ENCODE data around the gene NPHS1. TPM values are rescaled to one million over a fixed set of nuclear protein-coding genes. Genes with fewer than 3 reads are reported as not detected.

Gene NPHS1
- total and polyA plus RNA-seq, 2 experiments from 2014 or later: 0.37 to 1.1 TPM

GRCh38 chr19:35781650-35782049 is 70.7 kb downstream of the NPHS1 start:
- Histone ChIP-seq H3K4me3 (no peak overlapping the region), H3K36me3 (no peaks in the 10 kb centered on the region), H3K27ac (no peak overlapping the region), H3K9me3 (ENCODE audit: low read depth) (no peaks in the 10 kb centered on the region), H3K4me1 (ENCODE audit: low read depth) (no peaks in the 10 kb centered on the region), H3K27me3 (no peaks in the 10 kb centered on the region)
- no peak for DNase-seq (ENCODE audit: low read depth in 1 of 2, low spot score in 1 of 2)
- TF ChIP-seq CTCF (IDR thresholded peaks at IDR 0.05; ENCODE audit: low read depth, low read length): no peak

- no peaks in the 10 kb centered on the region for H3K27me3 ChIP-seq
- TF ChIP-seq CTCF (IDR thresholded peaks at IDR 0.05; ENCODE audit: low read depth, low read length): no peak
- H3K4me1 ChIP-seq (ENCODE audit: low read depth): no peaks in the 10 kb centered on the region
- no peaks in the 10 kb centered on the region for H3K36me3 ChIP-seq
- H3K4me3 ChIP-seq: no peak overlapping the region
- DNase-seq (ENCODE audit: low read depth in 1 of 2, low spot score in 1 of 2): no peak
- no peaks in the 10 kb centered on the region for H3K9me3 ChIP-seq (ENCODE audit: low read depth)
- H3K27ac ChIP-seq: no peak overlapping the region
Observed at GRCh38 chr19:35780717-35781116, 71.6 kb downstream of the NPHS1 start.

GRCh38 chr19:35780058-35780457 is 72.2 kb downstream of the NPHS1 start:
- no peak for TF ChIP-seq CTCF (IDR thresholded peaks at IDR 0.05; ENCODE audit: low read depth, low read length)
- Histone ChIP-seq H3K4me1 (ENCODE audit: low read depth) (no peaks in the 10 kb centered on the region), H3K4me3 (no peak overlapping the region), H3K36me3 (no peaks in the 10 kb centered on the region), H3K27me3 (no peaks in the 10 kb centered on the region), H3K9me3 (ENCODE audit: low read depth) (no peaks in the 10 kb centered on the region), H3K27ac (no peak overlapping the region)
- DNase-seq (ENCODE audit: low read depth in 1 of 2, low spot score in 1 of 2): no peak

- H3K4me3 ChIP-seq: no peak overlapping the region
- no peak for TF ChIP-seq CTCF (IDR thresholded peaks at IDR 0.05; ENCODE audit: low read depth, low read length)
- no peaks in the 10 kb centered on the region for H3K9me3 ChIP-seq (ENCODE audit: low read depth)
- H3K27me3 ChIP-seq: no peaks in the 10 kb centered on the region
- no peak overlapping the region for H3K27ac ChIP-seq
- no peak for DNase-seq (ENCODE audit: low read depth in 1 of 2, low spot score in 1 of 2)
- no peaks in the 10 kb centered on the region for H3K4me1 ChIP-seq (ENCODE audit: low read depth)
- no peaks in the 10 kb centered on the region for H3K36me3 ChIP-seq
Observed at GRCh38 chr19:35779033-35779432, 73.3 kb downstream of the NPHS1 start.

- Histone ChIP-seq H3K4me1 (ENCODE audit: low read depth) (no peaks in the 10 kb centered on the region), H3K27ac (no peak overlapping the region), H3K36me3 (no peaks in the 10 kb centered on the region), H3K27me3 (no peaks in the 10 kb centered on the region), H3K9me3 (ENCODE audit: low read depth) (no peaks in the 10 kb centered on the region), H3K4me3 (no peak overlapping the region)
- DNase-seq (ENCODE audit: low read depth in 1 of 2, low spot score in 1 of 2): no peak
- TF ChIP-seq CTCF (IDR thresholded peaks at IDR 0.05; ENCODE audit: low read depth, low read length): no peak
Observed at GRCh38 chr19:35777961-35778360, 74.3 kb downstream of the NPHS1 start.

All from cardiac muscle cell (in vitro differentiated cells and primary cell).